Rectal smooth muscle tissue (tissue), 1 donor: Measurements from ENCODE around the gene DMD.

ENCODE experiments used
- H3K27ac ChIP-seq: one replicate; pipeline ENCODE4 v1.7.0; 2013; ENCODE audit warnings: low read depth, low read length, inconsistent platforms
- H3K27me3 ChIP-seq: one replicate; pipeline ENCODE4 v1.7.0; 2013; ENCODE audit warnings: low read length; ENCODE audit not compliant: control insufficient read depth, insufficient read depth
- H3K36me3 ChIP-seq: one replicate; pipeline ENCODE4 v1.7.0; 2013; ENCODE audit warnings: low read length; ENCODE audit not compliant: control insufficient read depth, insufficient read depth
- H3K4me1 ChIP-seq: one replicate; pipeline ENCODE4 v1.7.0; 2013; ENCODE audit warnings: low read length; ENCODE audit not compliant: control insufficient read depth, insufficient read depth
- H3K4me3 ChIP-seq: one replicate; pipeline ENCODE4 v1.7.0; 2013; ENCODE audit warnings: low read length
- H3K9ac ChIP-seq: one replicate; pipeline ENCODE4 v1.7.0; 2013; ENCODE audit warnings: low read length

Gene DMD

GRCh38 chrX:31307952-31308351 is 1903.4 kb downstream of the DMD start:
- Histone ChIP-seq H3K27me3 (peaks cover 2% of the 10 kb centered on the region), H3K36me3 (no peaks in the 10 kb centered on the region), H3K4me1 (no peaks in the 10 kb centered on the region), H3K9ac (no peak overlapping the region), H3K27ac (no peak overlapping the region), H3K4me3 (no peak overlapping the region)

- no peak overlapping the region for H3K9ac ChIP-seq
- H3K4me3 ChIP-seq, result no peak overlapping the region
- H3K4me1 ChIP-seq, result no peaks in the 10 kb centered on the region
- no peaks in the 10 kb centered on the region for H3K36me3 ChIP-seq
- H3K27ac ChIP-seq, result no peak overlapping the region
- H3K27me3 ChIP-seq, result peaks cover 2% of the 10 kb centered on the region
These were observed 1908.7 kb downstream of the DMD start for GRCh38 chrX:31302573-31303075.

GRCh38 chrX:31301941-31302340 is 1909.4 kb downstream of the DMD start:
- H3K27me3 ChIP-seq, result peaks cover 2% of the 10 kb centered on the region
- H3K36me3 ChIP-seq, result no peaks in the 10 kb centered on the region
- no peaks in the 10 kb centered on the region for H3K4me1 ChIP-seq

GRCh38 chrX:31301203-31301602 is 1910.1 kb downstream of the DMD start:
- Histone ChIP-seq H3K36me3 (no peaks in the 10 kb centered on the region), H3K27me3 (peaks cover 2% of the 10 kb centered on the region), H3K27ac (no peak overlapping the region), H3K9ac (no peak overlapping the region), H3K4me1 (no peaks in the 10 kb centered on the region), H3K4me3 (no peak overlapping the region)

More at GRCh38 chrX:31301941-31302340, 1909.4 kb downstream of the DMD start:
- no peak overlapping the region for H3K9ac ChIP-seq
- no peak overlapping the region for H3K4me3 ChIP-seq
- H3K27ac ChIP-seq, result no peak overlapping the region

- no peaks in the 10 kb centered on the region for H3K36me3 ChIP-seq
- H3K27me3 ChIP-seq, result no peaks in the 10 kb centered on the region
- H3K4me3 ChIP-seq, result no peak overlapping the region
These were observed 1912.4 kb downstream of the DMD start for GRCh38 chrX:31298916-31299315.

GRCh38 chrX:31297881-31298280 is 1913.5 kb downstream of the DMD start:
- H3K27me3 ChIP-seq, result no peaks in the 10 kb centered on the region
- no peak overlapping the region for H3K9ac ChIP-seq
- no peak overlapping the region for H3K27ac ChIP-seq
- H3K4me3 ChIP-seq, result no peak overlapping the region
- no peaks in the 10 kb centered on the region for H3K36me3 ChIP-seq
- no peaks in the 10 kb centered on the region for H3K4me1 ChIP-seq

More at GRCh38 chrX:31298916-31299315, 1912.4 kb downstream of the DMD start:
- H3K27ac ChIP-seq, result no peak overlapping the region
- no peak overlapping the region for H3K9ac ChIP-seq
- H3K4me1 ChIP-seq, result no peaks in the 10 kb centered on the region

GRCh38 chrX:31294475-31294874 is 1916.9 kb downstream of the DMD start:
- Histone ChIP-seq H3K36me3 (no peaks in the 10 kb centered on the region), H3K4me1 (no peaks in the 10 kb centered on the region), H3K9ac (no peak overlapping the region), H3K4me3 (no peak overlapping the region), H3K27ac (no peak overlapping the region), H3K27me3 (no peaks in the 10 kb centered on the region)

GRCh38 chrX:31293409-31293808 is 1917.9 kb downstream of the DMD start:
- Histone ChIP-seq H3K4me1 (no peaks in the 10 kb centered on the region), H3K4me3 (no peak overlapping the region), H3K27ac (no peak overlapping the region), H3K36me3 (no peaks in the 10 kb centered on the region), H3K27me3 (no peaks in the 10 kb centered on the region), H3K9ac (no peak overlapping the region)

- Histone ChIP-seq H3K36me3 (no peaks in the 10 kb centered on the region), H3K27ac (no peak overlapping the region), H3K9ac (no peak overlapping the region), H3K27me3 (no peaks in the 10 kb centered on the region), H3K4me3 (no peak overlapping the region), H3K4me1 (no peaks in the 10 kb centered on the region)
These were observed 1920.2 kb downstream of the DMD start for GRCh38 chrX:31291131-31291530.

- H3K4me3 ChIP-seq, result no peak overlapping the region
- H3K9ac ChIP-seq, result no peak overlapping the region
- H3K27me3 ChIP-seq, result no peaks in the 10 kb centered on the region
- H3K4me1 ChIP-seq, result no peaks in the 10 kb centered on the region
- H3K36me3 ChIP-seq, result no peaks in the 10 kb centered on the region
- H3K27ac ChIP-seq, result no peak overlapping the region
These were observed 1923.5 kb downstream of the DMD start for GRCh38 chrX:31287861-31288260.

- no peak overlapping the region for H3K4me3 ChIP-seq
- H3K4me1 ChIP-seq, result no peaks in the 10 kb centered on the region
- no peak overlapping the region for H3K27ac ChIP-seq
- H3K27me3 ChIP-seq, result no peaks in the 10 kb centered on the region
- no peaks in the 10 kb centered on the region for H3K36me3 ChIP-seq
- H3K9ac ChIP-seq, result no peak overlapping the region
These were observed 1930.8 kb downstream of the DMD start for GRCh38 chrX:31280580-31280979.

- no peaks in the 10 kb centered on the region for H3K27me3 ChIP-seq
These were observed 1932.0 kb downstream of the DMD start for GRCh38 chrX:31279359-31279758.

GRCh38 chrX:31272472-31272775 is 1938.9 kb downstream of the DMD start:
- no peak overlapping the region for H3K4me3 ChIP-seq
- no peaks in the 10 kb centered on the region for H3K36me3 ChIP-seq
- H3K9ac ChIP-seq, result no peak overlapping the region
- no peaks in the 10 kb centered on the region for H3K4me1 ChIP-seq
- H3K27me3 ChIP-seq, result no peaks in the 10 kb centered on the region
- no peak overlapping the region for H3K27ac ChIP-seq

More at GRCh38 chrX:31279359-31279758, 1932.0 kb downstream of the DMD start:
- Histone ChIP-seq H3K9ac (no peak overlapping the region), H3K4me1 (no peaks in the 10 kb centered on the region), H3K36me3 (no peaks in the 10 kb centered on the region), H3K27ac (no peak overlapping the region), H3K4me3 (no peak overlapping the region)
